Suprapubic skin (tissue), 4 donors: ENCODE data around the gene GPATCH4. TPM values are rescaled to one million over a fixed set of nuclear protein-coding genes. Genes with fewer than 3 reads are reported as not detected.
"Not testable (repeated sequence)": the region's sequence is repeated elsewhere in the genome, so short reads cannot be mapped to it uniquely, and the experiment has no call there.

Experiments
- DNase-seq, 2 donors: peaks; one replicate each; pipeline ENCODE4 v3.0.0-alpha.2; 2019; ENCODE audit warnings: low spot score in 2 of 2
- H3K27ac ChIP-seq: fragments of 200-600 bp; sonication (generic); one replicate; pipeline ENCODE4 v1.5.1; 2019
- H3K27me3 ChIP-seq: fragments of 200-600 bp; sonication (generic); one replicate; pipeline ENCODE4 v1.5.1; 2019
- H3K36me3 ChIP-seq: fragments of 200-600 bp; sonication (generic); one replicate; pipeline ENCODE4 v1.5.1; 2019
- H3K4me1 ChIP-seq: fragments of 200-600 bp; sonication (generic); one replicate; pipeline ENCODE4 v1.5.1; 2019
- H3K4me3 ChIP-seq: fragments of 200-600 bp; sonication (generic); one replicate; pipeline ENCODE4 v1.5.1; 2019; ENCODE audit warnings: mild to moderate bottlenecking
- H3K9me3 ChIP-seq: fragments of 200-600 bp; sonication (generic); one replicate; pipeline ENCODE4 v1.5.1; 2019
- CTCF ChIP-seq, 2 donors: fragments of 200-600 bp in 1 of 2; fragments of 450-650 bp in 1 of 2; sonication (generic) in 1 of 2; IDR thresholded peaks; one replicate each; pipeline ENCODE4 v1.5.1; 2016 to 2019; ENCODE audit warnings: antibody characterized with exemption in 2 of 2, mild to moderate bottlenecking in 1 of 2, moderate library complexity in 1 of 2
- EP300 ChIP-seq: sonication (generic); formaldehyde crosslinking; IDR thresholded peaks from one replicate; pipeline ENCODE4 v1.6.1; 2017; ENCODE audit warnings: antibody characterized with exemption
- POLR2A ChIP-seq, 2 donors: fragments of 450-650 bp; IDR thresholded peaks; one replicate each; pipeline ENCODE4 v1.6.1; 2017; ENCODE audit warnings: antibody characterized with exemption in 2 of 2, mild to moderate bottlenecking in 2 of 2, moderate library complexity in 2 of 2
- POLR2AphosphoS5 ChIP-seq, 3 donors: sonication (generic); formaldehyde crosslinking; IDR thresholded peaks; one replicate each; pipeline ENCODE4 v1.6.1; 2017; ENCODE audit warnings: antibody characterized with exemption in 3 of 3
- WGBS: methylation state at CpG from one replicate; pipeline ENCODE4 v1.1.5; 2018; 5-methylcytosine and 5-hydroxymethylcytosine counted together
- total RNA-seq, 4 donors: library from RNA; depleted of rRNA; stranded (reverse); fragments of >200 nt; gene quantifications; one replicate each; pipeline ENCODE4 v1.1.0, GENCODE V29; 2016

The GPATCH4 gene
- total RNA-seq, 4 donors from 2014 or later, result 15.9 to 25.1 (median 20.5) TPM

- H3K36me3 ChIP-seq, result no peaks in the 10 kb centered on the region
- no peak for TF ChIP-seq POLR2AphosphoS5 (IDR thresholded peaks at IDR 0.05)
- no peak for TF ChIP-seq POLR2A (IDR thresholded peaks at IDR 0.05)
- TF ChIP-seq EP300, result no peak
- no peak for TF ChIP-seq CTCF (IDR thresholded peaks at IDR 0.05)
- no peak overlapping the region for H3K4me3 ChIP-seq
- H3K4me1 ChIP-seq, result no peaks in the 10 kb centered on the region
- H3K27me3 ChIP-seq, result no peaks in the 10 kb centered on the region
- 91% methylated on average over 5 of the region's 6 CpGs for WGBS
- no peak for DNase-seq
- no peaks in the 10 kb centered on the region for H3K9me3 ChIP-seq
- no peak overlapping the region for H3K27ac ChIP-seq
Observed at GRCh38 chr1:156553860-156554485, 47.3 kb downstream of the GPATCH4 start.

GRCh38 chr1:156552937-156553336 lies 48.3 kb downstream of the GPATCH4 start:
- not testable (repeated sequence) for H3K27ac ChIP-seq, H3K9me3 ChIP-seq, H3K4me3 ChIP-seq, H3K27me3 ChIP-seq, H3K4me1 ChIP-seq, H3K36me3 ChIP-seq, DNase-seq
- 83% methylated on average over 4 of the region's 4 CpGs for WGBS

- Histone ChIP-seq H3K36me3 (no peaks in the 10 kb centered on the region), H3K4me1 (no peaks in the 10 kb centered on the region), H3K9me3 (no peaks in the 10 kb centered on the region), H3K27ac (no peak overlapping the region), H3K27me3 (no peaks in the 10 kb centered on the region), H3K4me3 (no peak overlapping the region)
- no peak for DNase-seq
- 73% methylated on average over 5 of the region's 5 CpGs for WGBS
- no peak for TF ChIP-seq EP300
- no peak for TF ChIP-seq CTCF (IDR thresholded peaks at IDR 0.05)
- no peak for TF ChIP-seq POLR2AphosphoS5 (IDR thresholded peaks at IDR 0.05)
Observed at GRCh38 chr1:156552518-156552917, 48.8 kb downstream of the GPATCH4 start.

- WGBS, result 79% methylated on average over 6 of the region's 6 CpGs
- Histone ChIP-seq H3K4me3 (no peak overlapping the region), H3K9me3 (no peaks in the 10 kb centered on the region), H3K27ac (no peak overlapping the region), H3K27me3 (no peaks in the 10 kb centered on the region), H3K36me3 (no peaks in the 10 kb centered on the region), H3K4me1 (no peaks in the 10 kb centered on the region)
- no peak for TF ChIP-seq CTCF (IDR thresholded peaks at IDR 0.05)
- TF ChIP-seq POLR2A (IDR thresholded peaks at IDR 0.05), result no peak
- no peak for TF ChIP-seq EP300
- TF ChIP-seq POLR2AphosphoS5 (IDR thresholded peaks at IDR 0.05), result no peak
- no peak for DNase-seq
Observed at GRCh38 chr1:156551869-156552268, 49.4 kb downstream of the GPATCH4 start.

- Histone ChIP-seq H3K4me1 (no peaks in the 10 kb centered on the region), H3K27ac (no peak overlapping the region), H3K9me3 (no peaks in the 10 kb centered on the region), H3K4me3 (no peak overlapping the region), H3K27me3 (no peaks in the 10 kb centered on the region), H3K36me3 (no peaks in the 10 kb centered on the region)
- DNase-seq, result no peak
- 90% methylated on average over 3 of the region's 3 CpGs for WGBS
- TF ChIP-seq EP300 (no peak), POLR2AphosphoS5 (IDR thresholded peaks at IDR 0.05) (no peak), POLR2A (IDR thresholded peaks at IDR 0.05) (no peak)
Observed at GRCh38 chr1:156551066-156551643, 50.1 kb downstream of the GPATCH4 start.

- TF ChIP-seq CTCF (IDR thresholded peaks at IDR 0.05) (no peak), EP300 (no peak), POLR2A (IDR thresholded peaks at IDR 0.05) (no peak), POLR2AphosphoS5 (IDR thresholded peaks at IDR 0.05) (no peak)
Observed at GRCh38 chr1:156550346-156550745, 50.9 kb downstream of the GPATCH4 start.

More at GRCh38 chr1:156550346-156550745, 50.9 kb downstream of the GPATCH4 start:
- DNase-seq, result no peak
- no peaks in the 10 kb centered on the region for H3K9me3 ChIP-seq
- 97% methylated on average over 2 of the region's 5 CpGs for WGBS
- H3K4me1 ChIP-seq, result no peaks in the 10 kb centered on the region
- H3K4me3 ChIP-seq, result no peak overlapping the region
- H3K27me3 ChIP-seq, result no peaks in the 10 kb centered on the region
- no peaks in the 10 kb centered on the region for H3K36me3 ChIP-seq
- H3K27ac ChIP-seq, result no peak overlapping the region
